SIG-M5 (cell line): ENCODE results near the gene L3MBTL4.
A peak's percentile ranks its signal among the peaks of the same experiment; 100 is the strongest.

ENCODE experiments used
- DNase-seq: peaks from one replicate; lab custom pipeline; 2025; lab: John Stamatoyannopoulos, UW

The L3MBTL4 gene

DNA sequence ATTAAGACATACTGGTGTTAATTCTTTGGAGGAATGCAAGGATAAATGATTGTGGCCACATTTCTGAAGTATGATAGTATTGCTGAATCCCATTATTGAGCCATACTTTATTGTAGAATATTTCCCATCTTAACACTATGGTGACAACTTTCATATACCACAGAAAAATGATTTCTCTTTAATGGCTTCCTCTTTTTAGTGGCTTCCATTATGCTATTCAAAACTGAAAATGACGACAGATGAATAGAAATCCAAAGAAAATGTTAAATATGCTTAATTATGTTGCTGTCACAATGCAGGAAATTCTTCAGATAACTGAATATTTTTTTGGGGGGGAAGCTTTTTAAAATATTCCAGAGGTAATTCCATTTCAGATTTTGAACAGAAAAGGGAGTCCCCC, 430.5 kb downstream of the L3MBTL4 start:
- no peak for DNase-seq

- DNase-seq = no peak
Measured at GRCh38 chr18:5983488-5983887, 431.2 kb downstream of the L3MBTL4 start.

- no peak for DNase-seq
Measured at GRCh38 chr18:5982332-5982731, 432.4 kb downstream of the L3MBTL4 start.

- DNase-seq = no peak
Measured at GRCh38 chr18:5980721-5981120, 434.0 kb downstream of the L3MBTL4 start.

DNA sequence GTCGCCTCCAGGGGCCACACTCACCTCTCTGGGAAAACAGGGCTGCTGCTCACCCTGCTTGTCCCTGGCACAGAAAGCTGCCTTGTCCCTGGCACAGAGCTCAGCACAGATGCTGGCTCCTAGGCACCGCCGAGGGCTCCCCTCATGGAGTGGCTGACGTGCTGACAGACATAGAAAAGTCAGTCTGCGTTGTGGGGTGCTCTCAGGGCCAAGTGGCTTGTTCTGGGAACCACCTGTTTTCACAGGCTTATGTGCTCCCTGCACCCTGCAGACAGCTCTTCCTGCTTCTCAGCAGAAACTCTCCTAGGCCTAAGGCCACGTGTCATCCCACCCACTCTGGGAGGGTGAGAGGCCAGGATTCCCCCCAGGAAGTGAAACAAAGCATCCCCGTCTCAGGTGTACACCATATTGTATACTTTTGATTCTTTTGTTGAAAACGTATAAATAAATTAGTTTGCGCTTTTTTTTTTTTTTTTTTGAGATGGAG, 434.7 kb downstream of the L3MBTL4 start:
- DNase-seq = no peak

- no peak for DNase-seq
Measured at GRCh38 chr18:5979176-5979888, 435.4 kb downstream of the L3MBTL4 start.

- no peak for DNase-seq
Measured at GRCh38 chr18:5977022-5977421, 437.7 kb downstream of the L3MBTL4 start.

GRCh38 chr18:5975111-5976002, 439.4 kb downstream of the L3MBTL4 start:
- DNase-seq = peak; percentile 69

DNA sequence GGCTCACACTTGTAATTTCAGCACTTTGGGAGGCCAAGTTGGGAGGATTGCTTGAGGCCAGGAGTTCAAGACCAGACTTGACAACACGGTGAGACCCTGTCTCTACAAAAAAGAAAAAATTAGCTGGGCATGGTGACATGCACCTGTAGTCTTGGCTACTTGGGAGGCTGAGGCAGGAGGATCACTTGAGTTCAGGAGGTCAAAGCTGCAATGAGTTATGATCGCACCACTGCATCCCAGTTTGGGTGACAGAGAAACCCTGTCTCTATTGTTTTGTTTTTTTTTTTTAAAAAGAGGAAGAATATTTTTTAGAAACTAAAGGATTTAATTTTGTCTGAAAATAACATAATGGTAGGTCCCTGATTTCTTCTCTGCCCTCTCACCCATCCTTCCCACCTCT, 440.0 kb downstream of the L3MBTL4 start:
- no peak for DNase-seq

- no peak for DNase-seq
Measured at GRCh38 chr18:5973099-5973498, 441.6 kb downstream of the L3MBTL4 start.

- DNase-seq = no peak
Measured at GRCh38 chr18:5972298-5972697, 442.4 kb downstream of the L3MBTL4 start.

DNA sequence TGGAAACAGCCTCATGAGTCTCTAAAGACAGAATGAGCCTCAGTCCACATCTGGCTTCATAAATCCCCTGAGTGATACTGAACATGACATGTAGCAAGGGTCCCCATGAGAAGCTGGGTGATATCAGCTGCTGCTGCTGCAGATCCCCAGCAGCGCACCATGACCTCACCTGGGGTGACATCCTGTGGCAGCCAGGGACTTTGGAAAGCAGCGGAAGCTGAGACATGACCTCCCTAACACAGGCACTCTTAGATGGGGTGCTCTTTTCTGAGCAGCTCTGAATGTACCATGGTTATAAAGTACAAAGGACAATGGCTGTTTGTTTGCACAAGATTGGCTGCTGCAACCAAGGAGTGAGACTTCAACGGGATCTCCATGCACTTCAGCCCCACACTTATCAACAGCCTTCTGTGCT, 444.7 kb downstream of the L3MBTL4 start:
- DNase-seq = no peak

GRCh38 chr18:5969355-5969988, 445.2 kb downstream of the L3MBTL4 start:
- DNase-seq = no peak

- DNase-seq = no peak
Measured at GRCh38 chr18:5967666-5968065, 447.0 kb downstream of the L3MBTL4 start.

DNA sequence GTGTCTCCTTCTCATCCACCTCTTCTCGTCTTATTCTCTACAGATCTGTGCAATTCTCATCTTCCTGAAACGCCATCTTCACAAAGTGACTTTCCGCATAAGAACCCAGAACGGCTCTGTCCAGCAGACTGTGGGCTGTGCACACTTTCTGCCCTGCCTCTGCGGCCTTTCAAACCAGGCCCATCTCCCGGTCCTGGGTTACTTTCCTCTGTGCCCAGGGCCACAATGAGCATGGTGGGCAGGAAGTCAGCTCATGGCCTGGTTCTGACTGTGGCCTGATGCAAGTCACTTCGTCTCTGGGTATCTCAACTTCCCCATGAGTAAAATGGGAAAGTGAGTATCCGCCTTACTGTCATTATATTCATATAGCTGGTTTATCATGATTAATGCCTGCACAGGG, 447.7 kb downstream of the L3MBTL4 start:
- no peak for DNase-seq

DNA sequence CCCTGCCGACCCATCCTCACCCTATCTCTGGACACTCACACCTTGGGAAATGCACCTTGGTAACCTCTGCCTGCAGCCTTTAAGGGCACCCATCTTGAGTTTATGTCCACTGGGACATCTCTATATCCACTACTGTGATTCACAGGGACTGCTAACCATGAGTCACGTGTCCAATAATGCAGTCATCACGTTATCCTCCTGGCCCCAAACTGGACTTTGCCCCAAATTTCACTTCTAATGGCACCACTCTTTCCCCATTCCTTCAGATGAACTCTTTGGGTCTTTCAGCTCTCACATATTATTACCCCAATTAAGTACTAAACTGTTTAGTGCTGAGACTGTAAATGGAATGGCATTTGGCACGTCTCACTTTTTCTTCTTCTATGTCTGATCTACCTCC, 448.2 kb downstream of the L3MBTL4 start:
- no peak for DNase-seq

GRCh38 chr18:5964996-5965395, 449.7 kb downstream of the L3MBTL4 start:
- DNase-seq = no peak

GRCh38 chr18:5964596-5964995, 450.1 kb downstream of the L3MBTL4 start:
- DNase-seq = no peak

- no peak for DNase-seq
Measured at GRCh38 chr18:5964108-5964507, 450.6 kb downstream of the L3MBTL4 start.

- no peak for DNase-seq
Measured at GRCh38 chr18:5963267-5963666, 451.4 kb downstream of the L3MBTL4 start.

- DNase-seq = no peak
Measured at GRCh38 chr18:5962362-5962761, 452.3 kb downstream of the L3MBTL4 start.

DNA sequence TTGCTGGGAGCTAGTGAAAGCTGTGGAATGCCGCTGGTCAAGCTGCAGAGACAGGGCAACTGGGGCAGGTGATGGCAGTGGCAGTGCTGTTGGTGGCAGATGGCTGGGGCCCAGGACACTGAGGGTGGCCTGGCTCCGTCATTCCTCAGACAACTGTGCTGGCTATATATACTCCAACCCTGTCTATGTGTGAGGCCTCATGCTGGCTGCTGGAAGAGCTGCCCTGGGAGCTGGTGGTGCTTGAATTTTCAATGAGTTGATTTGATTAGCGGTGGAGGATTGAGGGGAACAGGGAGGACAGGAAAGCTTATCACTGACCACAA, 452.9 kb downstream of the L3MBTL4 start:
- no peak for DNase-seq
